Measurements from ENCODE around the gene NFYC.

GRCh38 chr1:40795811-40796586 lies 104.5 kb downstream of the NFYC start:
- TF ChIP-seq GABPA (IDR thresholded peaks at IDR 0.05; ENCODE audit: low read depth) (no peak), CTCF (IDR thresholded peaks at IDR 0.05) (no peak), ELF1 (IDR thresholded peaks at IDR 0.05) (no peak), FOXM1 (IDR thresholded peaks at IDR 0.05; ENCODE audit: low read depth) (no peak), TAF1 (IDR thresholded peaks at IDR 0.05; ENCODE audit: borderline replicate concordance, low read depth, low read length) (no peak), ZBTB33 (IDR thresholded peaks at IDR 0.05; ENCODE audit: borderline replicate concordance, low read depth) (no peak)

Measured in SK-N-SH (cell line).